T-helper 17 cell (primary cell): ENCODE measurements around the gene PXK. TPM values are rescaled to one million over a fixed set of nuclear protein-coding genes. Genes with fewer than 3 reads are reported as not detected.
"Not testable (repeated sequence)": the region's sequence is repeated elsewhere in the genome, so short reads cannot be mapped to it uniquely, and the experiment has no call there.

ENCODE experiments used
- ATAC-seq: fragments of 150-1000 bp; cut with Tn5 transposase; 2 replicates; pipeline ENCODE4 v1.10.0; 2021; ENCODE audit warnings: mild to moderate bottlenecking, moderate library complexity
- DNase-seq, 3 donors: peaks; one replicate each; pipeline versions ENCODE4 v3.0.0 to v3.0.0-alpha.2; 2020 to 2021
- H3K9me3 ChIP-seq: one replicate; pipeline ENCODE4 v1.7.0; 2013; ENCODE audit warnings: low read length, mild to moderate bottlenecking; ENCODE audit not compliant: control insufficient read depth, poor library complexity, severe bottlenecking
- H3K27ac Mint-ChIP-seq: one replicate; pipeline ENCODE4 v1.8.0; 2022; ENCODE audit warnings: mild to moderate bottlenecking, moderate library complexity, mixed read lengths
- H3K27me3 Mint-ChIP-seq: one replicate; pipeline ENCODE4 v1.8.0; 2022; ENCODE audit warnings: mixed read lengths
- H3K36me3 Mint-ChIP-seq: one replicate; pipeline ENCODE4 v1.8.0; 2022; ENCODE audit warnings: low read depth, mixed read lengths
- H3K4me1 Mint-ChIP-seq: one replicate; pipeline ENCODE4 v1.8.0; 2022; ENCODE audit warnings: mild to moderate bottlenecking, mixed read lengths
- H3K4me3 Mint-ChIP-seq: one replicate; pipeline ENCODE4 v1.8.0; 2022; ENCODE audit warnings: mild to moderate bottlenecking, moderate library complexity, mixed read lengths
- total RNA-seq, 4 donors: library from RNA in 2 of 4; stranded (reverse) in 2 of 4; gene quantifications; one replicate each; pipeline ENCODE4 v1.2.3 and lab custom pipeline; 2022 to 2026

PXK gene
- total RNA-seq, 2 donors from 2014 or later, result 20.1 to 23.1 TPM

DNA sequence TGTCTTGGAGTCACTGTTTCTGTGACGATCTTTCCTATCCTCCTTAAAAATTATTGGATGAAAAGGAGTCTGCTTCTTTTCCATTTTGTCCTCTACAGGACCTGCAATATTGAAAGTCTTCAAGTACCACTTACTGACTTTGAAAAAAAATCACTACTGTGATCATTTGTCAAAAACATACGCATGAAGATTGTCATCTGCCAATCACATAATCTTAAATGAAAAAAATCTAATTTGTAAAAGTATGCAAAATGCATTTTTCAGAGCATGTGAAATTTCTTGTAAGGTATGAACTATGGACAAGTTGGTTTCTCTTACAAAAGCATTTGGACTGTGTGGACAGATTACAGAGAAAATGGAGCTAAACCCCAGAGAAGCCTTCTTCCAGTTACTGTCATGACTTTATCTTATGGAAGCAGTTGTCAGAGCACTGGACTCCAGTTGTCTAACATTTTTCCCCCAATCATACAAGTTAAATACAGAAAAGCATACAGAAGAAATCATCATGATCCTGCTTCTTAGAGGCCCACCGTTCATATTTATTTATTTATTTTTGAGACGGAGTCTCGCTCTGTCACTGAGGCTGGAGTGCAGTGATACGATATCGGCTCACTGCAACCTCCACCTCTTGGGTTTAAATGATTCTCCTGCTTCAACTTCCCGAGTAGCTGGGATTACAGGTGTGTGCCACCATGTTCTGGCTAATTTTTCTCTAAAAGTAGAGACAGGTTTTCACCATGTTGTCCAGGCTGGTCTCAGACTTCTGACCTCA is 3.4 kb upstream of the PXK start:
- Mint-ChIP-seq H3K27ac (no peak overlapping the region), H3K36me3 (no peaks in the 10 kb centered on the region), H3K4me3 (no peak overlapping the region), H3K27me3 (no peaks in the 10 kb centered on the region), H3K4me1 (peaks cover 19% of the 10 kb centered on the region)
- DNase-seq (no peak), ATAC-seq (no peak)
- H3K9me3 ChIP-seq, result no peaks in the 10 kb centered on the region

DNA sequence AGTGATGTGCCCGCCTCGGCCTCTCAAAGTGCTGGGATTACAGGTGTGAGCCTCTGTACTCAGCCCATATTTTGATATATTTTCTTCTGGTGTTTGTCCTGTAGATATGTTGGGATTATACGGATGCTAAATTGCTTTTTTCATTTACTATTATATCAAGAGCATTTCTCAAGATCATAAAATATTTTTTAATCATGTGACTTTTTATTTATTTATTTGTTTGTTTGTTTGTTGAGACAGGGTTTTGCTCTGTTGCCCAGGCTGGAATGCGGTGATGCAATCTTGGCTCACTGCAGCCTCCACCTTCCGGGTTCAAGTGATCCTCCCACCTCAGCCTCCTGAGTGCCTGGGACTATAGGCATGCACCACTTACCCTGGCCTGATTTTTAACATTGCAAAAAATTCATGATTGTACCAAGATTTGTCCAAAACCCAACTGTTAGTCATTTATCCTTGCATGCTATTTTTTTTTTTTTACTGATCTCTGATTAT is 2.7 kb upstream of the PXK start:
- no peaks in the 10 kb centered on the region for H3K9me3 ChIP-seq
- Mint-ChIP-seq H3K4me1 (peaks cover 19% of the 10 kb centered on the region), H3K27ac (no peak overlapping the region), H3K4me3 (no peak overlapping the region), H3K36me3 (no peaks in the 10 kb centered on the region), H3K27me3 (no peaks in the 10 kb centered on the region)
- no peak for DNase-seq
- no peak for ATAC-seq

DNA sequence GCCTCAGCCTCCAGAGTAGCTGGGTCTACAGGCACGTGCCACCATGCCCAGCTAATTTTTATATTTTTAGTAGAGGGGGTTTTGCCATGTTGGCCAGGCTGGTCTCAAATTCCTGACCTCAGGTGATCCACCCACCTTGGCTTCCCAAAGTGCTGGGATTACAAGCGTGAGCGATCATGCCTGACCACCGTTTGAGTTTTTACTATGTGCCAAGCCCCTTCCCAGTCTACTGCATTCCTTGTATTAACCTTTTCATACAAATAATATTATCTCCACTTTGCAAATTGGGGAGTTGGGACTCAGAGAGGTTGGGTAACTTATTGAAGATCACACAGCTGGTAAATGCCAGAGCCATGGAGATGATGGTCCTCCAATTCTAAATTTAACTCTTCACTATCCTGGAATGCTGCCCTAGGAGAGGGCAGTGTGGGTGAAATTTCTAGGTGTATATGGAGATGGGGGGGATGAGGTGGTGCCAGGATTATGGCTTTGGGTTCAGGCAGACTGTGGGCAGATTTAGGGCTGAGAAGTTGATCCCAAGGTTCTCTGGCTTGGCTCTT is 1.0 kb upstream of the PXK start:
- Mint-ChIP-seq H3K27ac (peak overlapping the region; percentile 80), H3K4me1 (peaks cover 28% of the 10 kb centered on the region), H3K36me3 (no peaks in the 10 kb centered on the region), H3K4me3 (peak overlapping the region; percentile 25), H3K27me3 (no peaks in the 10 kb centered on the region)
- H3K9me3 ChIP-seq, result no peaks in the 10 kb centered on the region
- DNase-seq (no peak), ATAC-seq (no peak)

- peak; percentile 44 for ATAC-seq
- H3K9me3 ChIP-seq, result no peaks in the 10 kb centered on the region
These were observed 717 bp downstream of the PXK start for GRCh38 chr3:58333206-58334012.

GRCh38 chr3:58334013-58334321 is 1.3 kb downstream of the PXK start:
- no peaks in the 10 kb centered on the region for H3K9me3 ChIP-seq
- Mint-ChIP-seq H3K27me3 (no peaks in the 10 kb centered on the region), H3K27ac (peak overlapping the region; percentile 85), H3K36me3 (no peaks in the 10 kb centered on the region), H3K4me3 (peak overlapping the region; percentile 98), H3K4me1 (peaks cover 23% of the 10 kb centered on the region)
- ATAC-seq (no peak), DNase-seq (no peak)

More at GRCh38 chr3:58333206-58334012, 717 bp downstream of the PXK start:
- Mint-ChIP-seq H3K27ac (peak overlapping the region; percentile 85), H3K27me3 (no peaks in the 10 kb centered on the region), H3K4me1 (peaks cover 25% of the 10 kb centered on the region), H3K36me3 (no peaks in the 10 kb centered on the region), H3K4me3 (peak overlapping the region; percentile 98)
- DNase-seq, result no peak

GRCh38 chr3:58334506-58334884 is 1.8 kb downstream of the PXK start:
- H3K4me3 Mint-ChIP-seq, result peak overlapping the region; percentile 98
- no peak for DNase-seq
- H3K36me3 Mint-ChIP-seq, result no peaks in the 10 kb centered on the region
- peak overlapping the region; percentile 85 for H3K27ac Mint-ChIP-seq
- H3K4me1 Mint-ChIP-seq, result peaks cover 22% of the 10 kb centered on the region
- ATAC-seq, result no peak
- no peaks in the 10 kb centered on the region for H3K9me3 ChIP-seq
- no peaks in the 10 kb centered on the region for H3K27me3 Mint-ChIP-seq

GRCh38 chr3:58335652-58335947 is 2.9 kb downstream of the PXK start:
- DNase-seq (no peak), ATAC-seq (no peak)
- no peaks in the 10 kb centered on the region for H3K9me3 ChIP-seq
- Mint-ChIP-seq H3K27ac (no peak overlapping the region), H3K36me3 (no peaks in the 10 kb centered on the region), H3K4me3 (peak overlapping the region; percentile 33), H3K27me3 (no peaks in the 10 kb centered on the region), H3K4me1 (peaks cover 22% of the 10 kb centered on the region)

DNA sequence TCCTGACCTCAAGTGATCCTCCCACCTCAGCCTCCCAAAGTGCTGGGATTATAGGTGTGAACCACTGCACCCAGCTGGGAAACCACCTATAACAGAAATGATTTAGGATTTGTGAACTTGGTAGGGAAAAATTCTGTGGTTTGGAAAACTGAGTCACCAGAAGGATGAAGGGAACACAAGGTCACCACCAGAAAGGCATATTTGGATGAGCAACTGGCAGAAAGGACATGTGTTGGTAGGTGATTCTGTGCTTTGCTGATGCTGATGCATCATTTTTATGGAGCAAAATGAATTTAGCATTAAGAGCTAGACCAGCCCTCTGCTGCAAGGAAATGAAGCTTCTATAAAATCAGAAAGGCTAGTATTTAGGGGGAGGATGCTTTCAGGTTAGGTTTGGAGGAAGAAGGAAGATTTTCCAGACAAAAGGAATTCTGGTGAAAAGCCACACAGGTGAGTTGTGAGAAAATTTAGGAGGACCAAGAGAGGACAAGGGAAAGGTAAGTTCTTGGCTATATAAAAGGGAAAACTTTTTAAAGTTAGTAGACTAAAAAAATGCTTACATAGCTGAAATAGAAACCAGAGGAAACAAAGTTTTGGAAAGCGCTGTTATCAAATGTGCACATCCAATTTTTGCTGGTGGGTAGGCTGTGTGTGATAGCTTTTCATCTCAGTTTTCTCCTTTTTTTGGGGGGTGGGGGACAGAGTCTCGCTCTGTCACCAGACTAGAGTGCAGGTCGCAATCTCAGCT is 3.6 kb downstream of the PXK start:
- ATAC-seq, result no peak
- H3K4me3 Mint-ChIP-seq, result no peak overlapping the region
- no peak for DNase-seq
- H3K9me3 ChIP-seq, result no peaks in the 10 kb centered on the region
- H3K36me3 Mint-ChIP-seq, result no peaks in the 10 kb centered on the region
- peaks cover 22% of the 10 kb centered on the region for H3K4me1 Mint-ChIP-seq
- no peaks in the 10 kb centered on the region for H3K27me3 Mint-ChIP-seq
- no peak overlapping the region for H3K27ac Mint-ChIP-seq

DNA sequence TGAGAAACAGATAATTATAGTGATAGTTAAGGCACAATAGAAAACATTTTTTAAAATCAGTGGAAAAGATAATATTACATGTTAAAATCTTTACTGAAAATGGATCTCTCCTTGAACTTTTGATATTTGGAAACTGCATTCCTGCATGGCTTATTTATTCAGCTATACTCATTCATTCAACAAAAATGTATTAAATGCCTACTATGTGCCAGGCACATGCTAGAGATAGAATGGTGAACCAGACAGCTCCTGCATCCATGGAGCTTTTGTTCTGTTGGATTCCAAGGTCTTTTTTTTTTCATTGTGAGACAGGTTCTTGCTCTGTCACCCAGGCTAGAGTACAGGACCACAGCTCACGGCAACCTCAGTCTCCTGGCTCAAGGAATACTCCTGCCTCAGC is 4.5 kb downstream of the PXK start:
- no peaks in the 10 kb centered on the region for H3K36me3 Mint-ChIP-seq
- DNase-seq, result no peak
- no peak for ATAC-seq
- no peaks in the 10 kb centered on the region for H3K9me3 ChIP-seq
- H3K4me3 Mint-ChIP-seq, result no peak overlapping the region
- H3K4me1 Mint-ChIP-seq, result peaks cover 22% of the 10 kb centered on the region
- H3K27me3 Mint-ChIP-seq, result no peaks in the 10 kb centered on the region
- no peak overlapping the region for H3K27ac Mint-ChIP-seq

- H3K27me3 Mint-ChIP-seq, H3K36me3 Mint-ChIP-seq, ATAC-seq, H3K4me3 Mint-ChIP-seq, H3K9me3 ChIP-seq, DNase-seq, H3K27ac Mint-ChIP-seq: not testable (repeated sequence)
- peaks cover 15% of the 10 kb centered on the region for H3K4me1 Mint-ChIP-seq
These were observed 6.5 kb downstream of the PXK start for GRCh38 chr3:58339146-58339545.

DNA sequence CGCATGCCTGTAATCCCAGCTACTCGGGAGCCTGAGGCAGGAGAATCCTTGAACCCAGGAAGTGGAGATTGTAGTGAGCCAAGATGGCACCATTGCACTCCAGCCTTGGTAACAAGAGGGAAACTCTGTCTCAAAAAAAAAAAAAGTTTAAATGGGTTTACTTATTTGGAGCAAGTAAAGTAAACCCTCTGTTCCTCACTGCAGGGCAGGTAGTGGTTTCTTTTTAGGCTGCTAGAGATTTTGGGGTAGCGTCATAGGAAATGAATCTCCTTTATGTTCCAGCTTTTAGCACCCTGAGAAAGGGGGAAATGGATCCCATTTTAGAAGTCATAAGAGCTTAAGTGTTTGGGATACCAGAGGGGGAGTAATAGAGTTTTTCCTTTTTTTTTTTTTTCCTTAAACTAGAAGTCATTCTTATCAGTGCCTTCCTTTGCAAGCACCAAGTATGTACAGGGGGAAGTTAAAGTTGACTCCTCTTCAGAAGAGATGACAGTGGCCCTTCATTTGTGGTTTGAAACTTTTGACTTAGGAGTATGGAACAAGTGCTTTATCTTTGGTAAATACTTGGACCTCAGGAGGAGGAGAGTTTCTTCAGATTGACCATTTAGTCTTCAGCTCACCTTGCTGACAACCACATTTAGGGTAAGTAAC is 8.0 kb downstream of the PXK start:
- H3K36me3 Mint-ChIP-seq, result no peaks in the 10 kb centered on the region
- peaks cover 8% of the 10 kb centered on the region for H3K4me1 Mint-ChIP-seq
- H3K9me3 ChIP-seq, result no peaks in the 10 kb centered on the region
- no peak overlapping the region for H3K4me3 Mint-ChIP-seq
- H3K27ac Mint-ChIP-seq, result no peak overlapping the region
- ATAC-seq (no peak), DNase-seq (no peak)
- H3K27me3 Mint-ChIP-seq, result no peaks in the 10 kb centered on the region

GRCh38 chr3:58341376-58341775 is 8.7 kb downstream of the PXK start:
- Mint-ChIP-seq H3K27ac (no peak overlapping the region), H3K27me3 (no peaks in the 10 kb centered on the region), H3K4me3 (no peak overlapping the region), H3K36me3 (no peaks in the 10 kb centered on the region), H3K4me1 (peaks cover 8% of the 10 kb centered on the region)
- no peak for DNase-seq
- no peak for ATAC-seq
- H3K9me3 ChIP-seq, result no peaks in the 10 kb centered on the region

GRCh38 chr3:58342676-58343075 is 10.0 kb downstream of the PXK start:
- Mint-ChIP-seq H3K36me3 (no peaks in the 10 kb centered on the region), H3K27ac (no peak overlapping the region), H3K4me1 (peaks cover 9% of the 10 kb centered on the region), H3K27me3 (no peaks in the 10 kb centered on the region), H3K4me3 (no peak overlapping the region)
- DNase-seq, result no peak
- no peak for ATAC-seq
- H3K9me3 ChIP-seq, result no peaks in the 10 kb centered on the region
